Activated CD4-positive, alpha-beta T cell treated with anti-CD3 and anti-CD28 coated beads for 36 hours (primary cell): ENCODE measurements around the gene ANKS1B. TPM values are rescaled to one million over a fixed set of nuclear protein-coding genes. Genes with fewer than 3 reads are reported as not detected.

Experiments
- ATAC-seq: fragments of 200-7000 bp; cut with Tn5 transposase; one replicate; pipeline ENCODE4 v1.10.0; 2021; ENCODE audit warnings: mild to moderate bottlenecking, moderate library complexity
- CTCF ChIA-PET: fragments of 350-600 bp; sonication (Branson Sonifier 250); formaldehyde crosslinking; loops from one replicate; lab custom pipeline; 2021; ENCODE audit warnings: antibody characterized with exemption; lab: Charles Lee
- POLR2A ChIA-PET: fragments of 350-600 bp; sonication (Branson Sonifier 250); formaldehyde crosslinking; loops from one replicate; lab custom pipeline; 2021; ENCODE audit warnings: antibody characterized with exemption, inconsistent platforms; lab: Charles Lee
- DNase-seq: peaks from one replicate; pipeline ENCODE4 v3.0.0-alpha.2; 2020
- H3K27ac Mint-ChIP-seq: one replicate; pipeline ENCODE4 v1.8.0; 2021; ENCODE audit warnings: mixed read lengths
- H3K27me3 Mint-ChIP-seq: one replicate; pipeline ENCODE4 v1.8.0; 2021; ENCODE audit warnings: mixed read lengths
- H3K36me3 Mint-ChIP-seq: one replicate; pipeline ENCODE4 v1.8.0; 2021; ENCODE audit warnings: low read depth, mixed read lengths
- H3K4me1 Mint-ChIP-seq: one replicate; pipeline ENCODE4 v1.8.0; 2021; ENCODE audit warnings: mixed read lengths
- H3K4me3 Mint-ChIP-seq: one replicate; pipeline ENCODE4 v1.8.0; 2021; ENCODE audit warnings: mild to moderate bottlenecking, moderate library complexity, mixed read lengths
- H3K9me3 Mint-ChIP-seq: one replicate; pipeline ENCODE4 v1.8.0; 2021; ENCODE audit warnings: low read depth, mixed read lengths
- intact Hi-C, 2 experiments: fragments of 100-400 bp; cut with DNase I in 1 of 2; cut with micrococcal nuclease in 1 of 2; formaldehyde crosslinking; loops; one replicate each; pipeline versions ENCODE4 v1.14.2 to v1.15.1; 2022 to 2024; cut with DNase I, micrococcal nuclease
- total RNA-seq, 2 experiments: library from RNA; stranded (reverse); gene quantifications; one replicate each; pipeline ENCODE4 v1.2.3, GENCODE V29; 2021

The ANKS1B gene
- total RNA-seq, 2 experiments from 2014 or later: 0.19 to 0.73 TPM

GRCh38 chr12:99147130-99147529 is 837.6 kb downstream of the ANKS1B start:
- POLR2A ChIA-PET: no interaction called here
- Mint-ChIP-seq H3K4me3 (no peak overlapping the region), H3K4me1 (no peaks in the 10 kb centered on the region), H3K27ac (no peak overlapping the region), H3K27me3 (no peaks in the 10 kb centered on the region), H3K9me3 (peaks cover 2% of the 10 kb centered on the region), H3K36me3 (no peaks in the 10 kb centered on the region)
- no peak for ATAC-seq
- CTCF ChIA-PET: interaction anchor here (0.6 to 1.4 kb wide), 3 partner anchors 8 to 85 kb away, joined by 3 to 4 read pairs (median 4); no protein-coding TSS in a partner anchor
- intact Hi-C loops: no loop called here
- no peak for DNase-seq

- H3K36me3 Mint-ChIP-seq: no peaks in the 10 kb centered on the region
- ATAC-seq (no peak), DNase-seq (no peak)
- ChIA-PET CTCF (interaction anchor here (0.6 to 1.2 kb wide), 2 partner anchors 9 to 85 kb away, joined by 3 to 4 read pairs; no protein-coding TSS in a partner anchor), POLR2A (no interaction called here)
- H3K9me3 Mint-ChIP-seq: peaks cover 2% of the 10 kb centered on the region
- H3K4me1 Mint-ChIP-seq: no peaks in the 10 kb centered on the region
- H3K27ac Mint-ChIP-seq: no peak overlapping the region
- H3K4me3 Mint-ChIP-seq: no peak overlapping the region
- H3K27me3 Mint-ChIP-seq: no peaks in the 10 kb centered on the region
- intact Hi-C loops: no loop called here
Observed at GRCh38 chr12:99146730-99147129, 838.0 kb downstream of the ANKS1B start.

GRCh38 chr12:99146185-99146584 is 838.6 kb downstream of the ANKS1B start:
- H3K9me3 Mint-ChIP-seq: peaks cover 2% of the 10 kb centered on the region
- no peak overlapping the region for H3K4me3 Mint-ChIP-seq
- intact Hi-C loops: no loop called here
- H3K36me3 Mint-ChIP-seq: no peaks in the 10 kb centered on the region
- no peaks in the 10 kb centered on the region for H3K4me1 Mint-ChIP-seq
- ATAC-seq: no peak
- no peaks in the 10 kb centered on the region for H3K27me3 Mint-ChIP-seq
- no peak for DNase-seq
- CTCF ChIA-PET: interaction anchor here (1.2 kb wide), 1 partner anchor 9 kb away, joined by 4 read pairs; no protein-coding TSS in a partner anchor
- POLR2A ChIA-PET: no interaction called here
- H3K27ac Mint-ChIP-seq: no peak overlapping the region

- no peak for DNase-seq
- no peaks in the 10 kb centered on the region for H3K4me1 Mint-ChIP-seq
- CTCF ChIA-PET: no interaction called here
- peaks cover 2% of the 10 kb centered on the region for H3K9me3 Mint-ChIP-seq
- no peak overlapping the region for H3K27ac Mint-ChIP-seq
- H3K27me3 Mint-ChIP-seq: no peaks in the 10 kb centered on the region
- no peaks in the 10 kb centered on the region for H3K36me3 Mint-ChIP-seq
- ATAC-seq: no peak
- H3K4me3 Mint-ChIP-seq: no peak overlapping the region
- POLR2A ChIA-PET: no interaction called here
- intact Hi-C loops: no loop called here
Observed at GRCh38 chr12:99142651-99143050, 842.1 kb downstream of the ANKS1B start.

- no peaks in the 10 kb centered on the region for H3K36me3 Mint-ChIP-seq
- H3K27ac Mint-ChIP-seq: no peak overlapping the region
- DNase-seq (no peak), ATAC-seq (no peak)
- H3K4me3 Mint-ChIP-seq: no peak overlapping the region
- CTCF ChIA-PET: no interaction called here
- intact Hi-C loops: no loop called here
- no peaks in the 10 kb centered on the region for H3K27me3 Mint-ChIP-seq
- H3K4me1 Mint-ChIP-seq: no peaks in the 10 kb centered on the region
- POLR2A ChIA-PET: no interaction called here
- peaks cover 2% of the 10 kb centered on the region for H3K9me3 Mint-ChIP-seq
Observed at GRCh38 chr12:99140017-99140720, 844.6 kb downstream of the ANKS1B start.

- Mint-ChIP-seq H3K4me3 (no peak overlapping the region), H3K36me3 (no peaks in the 10 kb centered on the region), H3K27ac (no peak overlapping the region), H3K9me3 (no peaks in the 10 kb centered on the region), H3K27me3 (no peaks in the 10 kb centered on the region), H3K4me1 (no peaks in the 10 kb centered on the region)
- ChIA-PET CTCF (interaction anchor here (0.7 to 1.3 kb wide), 2 partner anchors 10 to 111 kb away, joined by 3 to 4 read pairs; no protein-coding TSS in a partner anchor), POLR2A (no interaction called here)
- ATAC-seq (no peak), DNase-seq (no peak)
- intact Hi-C loops: no loop called here
Observed at GRCh38 chr12:99138393-99138792, 846.3 kb downstream of the ANKS1B start.

GRCh38 chr12:99137124-99137855 is 847.4 kb downstream of the ANKS1B start:
- DNase-seq (no peak), ATAC-seq (no peak)
- no peaks in the 10 kb centered on the region for H3K36me3 Mint-ChIP-seq
- no peaks in the 10 kb centered on the region for H3K27me3 Mint-ChIP-seq
- H3K4me3 Mint-ChIP-seq: no peak overlapping the region
- ChIA-PET CTCF (no interaction called here), POLR2A (no interaction called here)
- no peaks in the 10 kb centered on the region for H3K4me1 Mint-ChIP-seq
- H3K9me3 Mint-ChIP-seq: no peaks in the 10 kb centered on the region
- no peak overlapping the region for H3K27ac Mint-ChIP-seq
- intact Hi-C loops: no loop called here

- ATAC-seq: no peak
- intact Hi-C loops: no loop called here
- no peaks in the 10 kb centered on the region for H3K9me3 Mint-ChIP-seq
- ChIA-PET POLR2A (no interaction called here), CTCF (no interaction called here)
- H3K27me3 Mint-ChIP-seq: no peaks in the 10 kb centered on the region
- no peaks in the 10 kb centered on the region for H3K4me1 Mint-ChIP-seq
- no peak overlapping the region for H3K4me3 Mint-ChIP-seq
- no peak for DNase-seq
- H3K36me3 Mint-ChIP-seq: no peaks in the 10 kb centered on the region
- H3K27ac Mint-ChIP-seq: no peak overlapping the region
Observed at GRCh38 chr12:99136516-99136915, 848.2 kb downstream of the ANKS1B start.

- ATAC-seq (no peak), DNase-seq (no peak)
- Mint-ChIP-seq H3K4me3 (no peak overlapping the region), H3K27me3 (no peaks in the 10 kb centered on the region), H3K36me3 (no peaks in the 10 kb centered on the region), H3K9me3 (no peaks in the 10 kb centered on the region), H3K4me1 (no peaks in the 10 kb centered on the region), H3K27ac (no peak overlapping the region)
- intact Hi-C loops: no loop called here
- ChIA-PET CTCF (no interaction called here), POLR2A (no interaction called here)
Observed at GRCh38 chr12:99135376-99135775, 849.4 kb downstream of the ANKS1B start.

- Mint-ChIP-seq H3K27ac (no peak overlapping the region), H3K4me1 (no peaks in the 10 kb centered on the region), H3K27me3 (no peaks in the 10 kb centered on the region), H3K36me3 (no peaks in the 10 kb centered on the region), H3K9me3 (no peaks in the 10 kb centered on the region), H3K4me3 (no peak overlapping the region)
- ATAC-seq: no peak
- DNase-seq: no peak
- ChIA-PET POLR2A (no interaction called here), CTCF (no interaction called here)
- intact Hi-C loops: no loop called here
Observed at GRCh38 chr12:99133401-99133800, 851.3 kb downstream of the ANKS1B start.

- intact Hi-C loops: no loop called here
- DNase-seq: no peak
- H3K27me3 Mint-ChIP-seq: no peaks in the 10 kb centered on the region
- H3K27ac Mint-ChIP-seq: no peak overlapping the region
- no peaks in the 10 kb centered on the region for H3K4me1 Mint-ChIP-seq
- ChIA-PET POLR2A (no interaction called here), CTCF (no interaction called here)
- no peak overlapping the region for H3K4me3 Mint-ChIP-seq
- H3K36me3 Mint-ChIP-seq: no peaks in the 10 kb centered on the region
- H3K9me3 Mint-ChIP-seq: no peaks in the 10 kb centered on the region
- ATAC-seq: no peak
Observed at GRCh38 chr12:99131751-99132199, 853.0 kb downstream of the ANKS1B start.
